IMR-90 (cell line): ENCODE measurements around the gene ENDOV. TPM values are rescaled to one million over a fixed set of nuclear protein-coding genes. Genes with fewer than 3 reads are reported as not detected.

ENCODE experiments used
- ATAC-seq: fragments of 200-7000 bp; cut with Tn5 transposase; 2 replicates; pipeline ENCODE4 v1.9.1; 2020; ENCODE audit warnings: low read depth, mild to moderate bottlenecking, moderate library complexity
- BruUV-seq: library from RNA; stranded (reverse); fragments of 400-500 nt; replicated peaks from 2 replicates; lab custom pipeline; 2021; lab: Mats Ljungman, UMichigan
- CTCF ChIA-PET: fragments of 300-600 bp; formaldehyde crosslinking; extraction: SDS; loops from one replicate; lab custom pipeline; 2021; ENCODE audit warnings: antibody characterized with exemption; lab: Yijun Ruan, JAX
- POLR2A ChIA-PET: fragments of 300-600 bp; sonication (Branson Sonifier 250); formaldehyde crosslinking; loops from one replicate; lab custom pipeline; 2022; ENCODE audit warnings: antibody characterized with exemption; ENCODE audit not compliant: unreplicated experiment; lab: Charles Lee
- DNase-seq: peaks from one replicate; pipeline ENCODE4 v3.0.0; 2013
- H2AFZ ChIP-seq: replicated peaks from 2 replicates; pipeline ENCODE3; 2013; ENCODE audit warnings: low read length, mild to moderate bottlenecking; ENCODE audit not compliant: poor library complexity
- H2AK5ac ChIP-seq: 2 replicates; pipeline ENCODE4 v1.6.1; 2013; ENCODE audit warnings: low read depth, low read length, inconsistent platforms
- H2AK9ac ChIP-seq: replicated peaks from 2 replicates; pipeline ENCODE3; 2013; ENCODE audit warnings: mild to moderate bottlenecking, low read depth, low read length, moderate library complexity; ENCODE audit not compliant: poor library complexity
- H2BK120ac ChIP-seq: 2 replicates; pipeline ENCODE4 v1.6.1; 2013; ENCODE audit warnings: low read depth, low read length, inconsistent platforms
- H2BK15ac ChIP-seq: 3 replicates; pipeline ENCODE4 v1.6.1; 2013; ENCODE audit warnings: low read depth, low read length, inconsistent platforms
- H2BK20ac ChIP-seq: 2 replicates; pipeline ENCODE4 v1.6.1; 2013; ENCODE audit warnings: low read depth, mild to moderate bottlenecking, inconsistent platforms, low read length, moderate library complexity
- H2BK5ac ChIP-seq: 2 replicates; pipeline ENCODE4 v1.6.1; 2013; ENCODE audit warnings: mild to moderate bottlenecking, low read depth, low read length, inconsistent platforms; ENCODE audit not compliant: poor library complexity, severe bottlenecking
- H3K14ac ChIP-seq: replicated peaks from 2 replicates; pipeline ENCODE4 v1.6.1; 2013; ENCODE audit warnings: low read depth, low read length, inconsistent platforms
- H3K18ac ChIP-seq: 2 replicates; pipeline ENCODE4 v1.6.1; 2013; ENCODE audit warnings: low read depth, low read length, control low read depth
- H3K23ac ChIP-seq: 2 replicates; pipeline ENCODE4 v1.6.1; 2013; ENCODE audit warnings: low read depth, low read length, inconsistent platforms
- H3K27ac ChIP-seq: 2 replicates; pipeline ENCODE4 v1.5.1; 2013; ENCODE audit warnings: mild to moderate bottlenecking, control low read depth, low read length; ENCODE audit not compliant: insufficient read depth
- H3K27me3 ChIP-seq: 2 replicates; pipeline ENCODE4 v1.6.1; 2013; ENCODE audit warnings: low read length; ENCODE audit not compliant: control insufficient read depth, insufficient read depth
- H3K36me3 ChIP-seq: 2 replicates; pipeline ENCODE4 v1.6.1; 2013; ENCODE audit warnings: low read length, mixed read lengths; ENCODE audit not compliant: control insufficient read depth, insufficient read depth
- H3K4ac ChIP-seq: 2 replicates; pipeline ENCODE4 v1.6.1; 2013; ENCODE audit warnings: low read depth, low read length, inconsistent platforms
- H3K4me1 ChIP-seq: 2 replicates; pipeline ENCODE4 v1.6.1; 2013; ENCODE audit warnings: low read length, mixed read lengths; ENCODE audit not compliant: control insufficient read depth, insufficient read depth
- H3K4me2 ChIP-seq: 2 replicates; pipeline ENCODE4 v1.6.1; 2013; ENCODE audit warnings: low read depth, mild to moderate bottlenecking, control low read depth, low read length, moderate library complexity
- H3K4me3 ChIP-seq: 2 replicates; pipeline ENCODE4 v1.5.1; 2013; ENCODE audit warnings: low read depth, mild to moderate bottlenecking, control low read depth, low read length, moderate library complexity; ENCODE audit not compliant: insufficient read depth
- H3K56ac ChIP-seq: 2 replicates; pipeline ENCODE4 v1.6.1; 2013; ENCODE audit warnings: low read length, inconsistent platforms; ENCODE audit not compliant: insufficient read depth; ENCODE audit errors: extremely low read depth
- H3K79me1 ChIP-seq, 2 experiments: 2 replicates each; pipeline ENCODE4 v1.6.1; 2013; ENCODE audit warnings: low read length in 2 of 2, inconsistent platforms in 1 of 2, low read depth in 1 of 2
- H3K9ac ChIP-seq: 2 replicates; pipeline ENCODE4 v1.6.1; 2013; ENCODE audit warnings: low read depth, low read length, control low read depth
- H3K9me1 ChIP-seq: 2 replicates; pipeline ENCODE4 v1.6.1; 2013; ENCODE audit warnings: low read length, inconsistent platforms; ENCODE audit not compliant: insufficient read depth
- H3K9me3 ChIP-seq: 2 replicates; pipeline ENCODE4 v1.6.1; 2013; ENCODE audit warnings: low read length; ENCODE audit not compliant: control insufficient read depth, insufficient read depth
- H4K20me1 ChIP-seq: 2 replicates; pipeline ENCODE4 v1.6.1; 2013; ENCODE audit warnings: low read length, inconsistent platforms; ENCODE audit not compliant: insufficient read depth
- H4K5ac ChIP-seq: 2 replicates; pipeline ENCODE4 v1.6.1; 2013; ENCODE audit warnings: mild to moderate bottlenecking, low read depth, low read length, control low read depth
- H4K8ac ChIP-seq, 2 experiments: 2 replicates each; pipeline ENCODE4 v1.6.1; 2013; ENCODE audit warnings: low read depth in 2 of 2, low read length in 2 of 2, control low read depth in 1 of 2, inconsistent platforms in 1 of 2
- H4K91ac ChIP-seq: 2 replicates; pipeline ENCODE4 v1.6.1; 2013; ENCODE audit warnings: low read depth, low read length, inconsistent platforms; ENCODE audit not compliant: insufficient read depth
- BHLHE40 ChIP-seq: fragments of 150-350 bp; IDR thresholded peaks from 2 replicates; pipeline ENCODE4 v1.6.1; 2016; ENCODE audit warnings: mild to moderate bottlenecking, low read depth, low read length
- CEBPB ChIP-seq: IDR thresholded peaks from 2 replicates; pipeline ENCODE4 v1.6.1; 2012; ENCODE audit warnings: low read depth, low read length, improper control_type of control experiment
- FOS ChIP-seq: fragments of 150-350 bp; IDR thresholded peaks from 2 replicates; pipeline ENCODE4 v1.6.1; 2016; ENCODE audit warnings: low read depth, low read length
- MAFK ChIP-seq: IDR thresholded peaks from 2 replicates; pipeline ENCODE4 v1.6.1; 2012; ENCODE audit warnings: low read depth, low read length, improper control_type of control experiment
- MAZ ChIP-seq: IDR thresholded peaks from 2 replicates; pipeline ENCODE4 v1.6.1; 2012; ENCODE audit warnings: low read depth, mild to moderate bottlenecking, low read length, improper control_type of control experiment, moderate library complexity, borderline replicate concordance
- RCOR1 ChIP-seq: IDR thresholded peaks from 2 replicates; pipeline ENCODE4 v1.6.1; 2012; ENCODE audit warnings: mild to moderate bottlenecking, low read length, improper control_type of control experiment; ENCODE audit not compliant: insufficient replicate concordance
- RFX5 ChIP-seq: IDR thresholded peaks from 2 replicates; pipeline ENCODE4 v1.8.0; 2012; ENCODE audit warnings: low read depth, mild to moderate bottlenecking, low read length, moderate library complexity
- SMC3 ChIP-seq: fragments of 150-350 bp; IDR thresholded peaks from 2 replicates; pipeline ENCODE4 v1.6.1; 2016; ENCODE audit warnings: low read depth, mild to moderate bottlenecking, antibody characterized with exemption, low read length, moderate library complexity
- WGBS, 2 experiments: methylation state at CpG; one replicate each; pipeline versions ENCODE4 v1.1.5 to v1.1.7; 2013; ENCODE audit warnings: missing lambda C conversion rate in 2 of 2; ENCODE audit not compliant: insufficient read length in 1 of 2; ENCODE audit errors: extremely low coverage in 2 of 2; 5-methylcytosine and 5-hydroxymethylcytosine counted together
- dilution Hi-C: fragments of 300-500 bp; cut with HindIII; formaldehyde crosslinking; loops from one replicate; pipeline ENCODE4 v1.14.3; 2018; ENCODE audit warnings: low sequenced_read_pairs; ENCODE audit not compliant: unreplicated experiment
- in situ Hi-C: fragments of 300-500 bp; cut with MboI; formaldehyde crosslinking; loops from 3 replicates; pipeline ENCODE4 v1.14.3; 2019; ENCODE audit warnings: low sequenced_read_pairs, inconsistent platforms, mixed read lengths
- intact Hi-C: fragments of 100-400 bp; cut with micrococcal nuclease; formaldehyde crosslinking; loops from 2 replicates; pipeline ENCODE4 v1.10.0; 2022
- polyA plus RNA-seq, 3 experiments: library from polyadenylated mRNA; depleted of rRNA; stranded (reverse); fragments of >200 nt; gene quantifications; 2 replicates each; pipeline ENCODE4 v1.2.3, GENCODE V29; 2012; ENCODE audit warnings: low replicate concordance in 1 of 3
- total RNA-seq: library from RNA; depleted of rRNA; stranded (reverse); fragments of >200 nt; gene quantifications from 2 replicates; pipeline ENCODE4 v1.2.3, GENCODE V29; 2012
- TF ChIP-seq, protein P1 (sequence below): fragments of 150-350 bp; IDR thresholded peaks from 2 replicates; pipeline ENCODE4 v1.6.1; 2017; ENCODE audit warnings: mild to moderate bottlenecking, antibody characterized with exemption, low read length, low read depth

Gene ENDOV
- total and polyA plus RNA-seq, 2 of the 4 experiments (the other 2 are of a cell fraction) = 15.1 to 30.3 TPM

DNA sequence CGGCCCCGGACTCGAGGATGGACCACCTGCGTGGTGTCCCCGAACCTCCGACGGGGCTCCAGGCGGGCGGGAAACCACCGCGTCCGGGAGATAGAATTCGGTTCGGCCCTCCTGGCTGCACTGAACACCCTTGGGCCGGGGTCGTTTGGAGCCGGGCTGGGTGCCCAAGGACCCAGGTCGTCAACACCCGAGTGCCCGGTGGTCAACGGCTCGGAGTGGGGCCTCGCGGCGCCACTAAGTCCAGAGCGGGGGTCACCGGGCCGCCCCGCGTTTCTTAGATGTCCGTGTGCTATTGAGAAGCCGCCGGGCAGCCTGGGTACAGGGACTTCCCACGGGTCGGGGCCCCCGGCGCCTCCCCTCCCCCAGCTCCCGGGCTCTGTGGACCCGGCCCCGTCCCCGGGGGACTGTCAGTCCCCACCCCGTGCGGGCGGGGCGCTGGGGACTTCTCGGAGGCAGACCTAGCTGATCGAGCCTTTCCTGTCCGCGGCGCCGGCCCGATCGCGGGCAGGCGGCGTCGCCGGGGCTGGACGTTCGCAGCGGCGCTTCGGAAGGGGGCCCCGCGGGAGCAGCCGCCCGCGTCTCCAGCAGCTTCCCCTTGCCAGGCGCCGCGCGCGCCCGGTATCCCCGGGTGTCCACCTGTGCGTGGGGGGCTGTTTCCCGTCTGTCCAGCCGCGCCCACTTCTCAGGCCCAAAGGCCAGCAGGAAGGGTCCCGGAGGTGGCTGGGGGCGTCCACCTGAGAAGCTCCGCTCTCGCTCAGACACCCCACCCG, 62.1 kb downstream of the ENDOV start:
- ChIA-PET POLR2A (interaction anchor here (0.6 kb wide), 1 partner anchor 314 kb away, joined by 9 read pairs; no protein-coding TSS in a partner anchor), CTCF (interaction anchor here (0.6 kb wide), 1 partner anchor 128 kb away, joined by 3 read pairs; no protein-coding TSS in a partner anchor)
- Histone ChIP-seq H4K8ac (no peak overlapping the region), H3K9me3 (no peaks in the 10 kb centered on the region), H2AFZ (peak overlapping the region; percentile 82), H3K9me1 (peaks cover 2% of the 10 kb centered on the region; the same call in 1 of the 2 replicates), H2BK15ac (no peak overlapping the region), H3K9ac (no peak overlapping the region), H3K18ac (no peak overlapping the region), H3K36me3 (no peaks in the 10 kb centered on the region), H4K91ac (no peak overlapping the region), H3K4me3 (peak overlapping the region; percentile 16), H3K27ac (no peak overlapping the region), H3K4ac (no peak overlapping the region), H3K23ac (no peak overlapping the region), H3K27me3 (peaks cover 55% of the 10 kb centered on the region), H3K4me1 (peaks cover 4% of the 10 kb centered on the region; the same call in 1 of the 2 replicates), H2AK5ac (no peak overlapping the region), H3K56ac (no peak overlapping the region), H2AK9ac (peak overlapping the region; percentile 73), H2BK20ac (no peak overlapping the region), H3K4me2 (peak overlapping the region; percentile 50), H4K5ac (no peak overlapping the region), H3K14ac (no peak overlapping the region), H4K20me1 (peaks cover 32% of the 10 kb centered on the region), H3K79me1 (peaks cover 0 to 15% of the 10 kb centered on the region in 2 experiments; a peak in 1 of 4 replicates), H2BK120ac (no peak overlapping the region), H2BK5ac (no peak overlapping the region)
- no peak for DNase-seq
- no TSS peak for BruUV-seq
- no peak for ATAC-seq
- TF ChIP-seq MAZ (no peak), CEBPB (no peak), BHLHE40 (no peak), FOS (no peak), RFX5 (no peak), RCOR1 (no peak), MAFK (no peak), SMC3 (no peak)
- TF ChIP-seq, protein P1, sequence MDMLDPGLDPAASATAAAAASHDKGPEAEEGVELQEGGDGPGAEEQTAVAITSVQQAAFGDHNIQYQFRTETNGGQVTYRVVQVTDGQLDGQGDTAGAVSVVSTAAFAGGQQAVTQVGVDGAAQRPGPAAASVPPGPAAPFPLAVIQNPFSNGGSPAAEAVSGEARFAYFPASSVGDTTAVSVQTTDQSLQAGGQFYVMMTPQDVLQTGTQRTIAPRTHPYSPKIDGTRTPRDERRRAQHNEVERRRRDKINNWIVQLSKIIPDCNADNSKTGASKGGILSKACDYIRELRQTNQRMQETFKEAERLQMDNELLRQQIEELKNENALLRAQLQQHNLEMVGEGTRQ = no peak
- dilution Hi-C loops = no loop called here
- 0% methylated on average over 22 of the region's 84 CpGs; no CpG with 5 or more reads in 1 of the 2 experiments for WGBS, 2 experiments
- in situ Hi-C loops = no loop called here
- intact Hi-C loops = loop anchor here (5.0 to 10.0 kb wide), 2 partner anchors 378 to 415 kb away; no protein-coding TSS in a partner anchor
